Liver (tissue), 9 donors: ENCODE results near the gene PKHD1. TPM values are rescaled to one million over a fixed set of nuclear protein-coding genes. Genes with fewer than 3 reads are reported as not detected.

Experiments used
- DNase-seq: peaks from one replicate; pipeline ENCODE4 v3.0.0-alpha.2; 2017; ENCODE audit warnings: low spot score
- H3K27ac ChIP-seq, 2 donors: one replicate each; pipeline ENCODE4 v1.7.0; 2013; ENCODE audit warnings: inconsistent platforms in 2 of 2, low read length in 2 of 2, control low read depth in 1 of 2, low read depth in 1 of 2, mild to moderate bottlenecking in 1 of 2
- H3K27me3 ChIP-seq, 4 donors: one replicate each; pipeline versions ENCODE4 v1.6.1 to v1.7.0; 2013; ENCODE audit warnings: low read length in 3 of 4, inconsistent platforms in 1 of 4, mild to moderate bottlenecking in 1 of 4, moderate library complexity in 1 of 4; ENCODE audit not compliant: control insufficient read depth in 4 of 4, insufficient read depth in 4 of 4
- H3K36me3 ChIP-seq, 4 donors: one replicate each; pipeline versions ENCODE4 v1.6.1 to v1.7.0; 2013; ENCODE audit warnings: low read length in 3 of 4, mild to moderate bottlenecking in 3 of 4, low read depth in 1 of 4, moderate library complexity in 1 of 4; ENCODE audit not compliant: control insufficient read depth in 4 of 4, insufficient read depth in 3 of 4
- H3K4me1 ChIP-seq, 4 donors: one replicate each; pipeline versions ENCODE4 v1.6.1 to v1.7.0; 2013; ENCODE audit warnings: low read length in 3 of 4, mild to moderate bottlenecking in 3 of 4, moderate library complexity in 1 of 4; ENCODE audit not compliant: control insufficient read depth in 4 of 4, insufficient read depth in 4 of 4
- H3K4me3 ChIP-seq, 3 donors: one replicate each; pipeline versions ENCODE4 v1.6.1 to v1.7.0; 2013; ENCODE audit warnings: low read length in 3 of 3, control low read depth in 1 of 3, low read depth in 1 of 3, mild to moderate bottlenecking in 1 of 3
- H3K9ac ChIP-seq, 2 donors: one replicate each; pipeline ENCODE4 v1.7.0; 2013; ENCODE audit warnings: low read length in 2 of 2, mild to moderate bottlenecking in 2 of 2, moderate library complexity in 2 of 2, control low read depth in 1 of 2, low read depth in 1 of 2
- H3K9me3 ChIP-seq, 4 donors: one replicate each; pipeline versions ENCODE4 v1.6.1 to v1.7.0; 2013; ENCODE audit warnings: low read length in 3 of 4; ENCODE audit not compliant: control insufficient read depth in 4 of 4
- EGR1 ChIP-seq, 2 donors: IDR thresholded peaks; 2 replicates each; pipeline ENCODE4 v1.6.1; 2016 to 2018; ENCODE audit warnings: antibody characterized with exemption in 2 of 2, low read depth in 2 of 2
- FOXA1 ChIP-seq: IDR thresholded peaks from 2 replicates; pipeline ENCODE4 v1.6.1; 2016; ENCODE audit warnings: antibody characterized with exemption
- FOXA2 ChIP-seq: IDR thresholded peaks from 2 replicates; pipeline ENCODE4 v1.6.1; 2016; ENCODE audit warnings: antibody characterized with exemption
- GABPA ChIP-seq, 2 donors: IDR thresholded peaks in 1 of 2; conservative IDR thresholded peaks in 1 of 2; 2 replicates each; pipeline ENCODE4 v1.6.1; 2016; ENCODE audit warnings: antibody characterized with exemption in 2 of 2, mild to moderate bottlenecking in 1 of 2, moderate library complexity in 1 of 2
- HNF4A ChIP-seq, 2 donors: conservative IDR thresholded peaks; 2 replicates each; pipeline ENCODE4 v1.6.1; 2016; ENCODE audit warnings: antibody characterized with exemption in 2 of 2, mild to moderate bottlenecking in 2 of 2
- JUND ChIP-seq, 2 donors: IDR thresholded peaks; 2 replicates each; pipeline ENCODE4 v1.6.1; 2016; ENCODE audit warnings: antibody characterized with exemption in 2 of 2
- NR2F2 ChIP-seq: IDR thresholded peaks from 2 replicates; pipeline ENCODE4 v1.6.1; 2016; ENCODE audit warnings: antibody characterized with exemption
- RAD21 ChIP-seq, 2 donors: IDR thresholded peaks; 2 replicates each; pipeline ENCODE4 v1.6.1; 2016; ENCODE audit warnings: antibody characterized with exemption in 2 of 2, mild to moderate bottlenecking in 2 of 2
- RXRA ChIP-seq, 2 donors: IDR thresholded peaks; 2 replicates each; pipeline ENCODE4 v1.6.1; 2017 to 2018; ENCODE audit warnings: antibody characterized with exemption in 2 of 2, mild to moderate bottlenecking in 1 of 2
- SP1 ChIP-seq: IDR thresholded peaks from 2 replicates; pipeline ENCODE4 v1.6.1; 2018; ENCODE audit warnings: antibody characterized with exemption, mild to moderate bottlenecking
- TAF1 ChIP-seq: conservative IDR thresholded peaks from 2 replicates; pipeline ENCODE4 v1.6.1; 2016; ENCODE audit warnings: antibody characterized with exemption, mild to moderate bottlenecking
- YY1 ChIP-seq: IDR thresholded peaks from 2 replicates; pipeline ENCODE4 v1.6.1; 2016; ENCODE audit warnings: antibody characterized with exemption, mild to moderate bottlenecking
- WGBS: extraction: QIAGEN DNeasy Blood & Tissue Kit; methylation state at CpG from one replicate; pipeline ENCODE4 v1.1.7; 2013; 5-methylcytosine and 5-hydroxymethylcytosine counted together
- polyA plus RNA-seq, 2 donors: library from polyadenylated mRNA; stranded (reverse) in 1 of 2; unstranded in 1 of 2; fragments of 200-250 nt in 1 of 2; fragments of >200 nt in 1 of 2; fragmentation: Nextera tagmentation in 1 of 2; extraction: Ambion mirVana in 1 of 2; gene quantifications; one replicate each; pipeline versions ENCODE4 v1.2.1 to v1.2.3, GENCODE V29; 2013 to 2015
- total RNA-seq, 2 donors: library from RNA; depleted of rRNA; stranded (reverse); fragments of >200 nt; gene quantifications; one replicate each; pipeline ENCODE4 v1.2.3, GENCODE V29; 2014
- TF ChIP-seq, protein P1 (sequence below): IDR thresholded peaks from 2 replicates; pipeline ENCODE4 v1.6.1; 2016; ENCODE audit warnings: antibody characterized with exemption
- TF ChIP-seq, protein P2 (sequence below): IDR thresholded peaks from 2 replicates; pipeline ENCODE4 v1.6.1; 2016; ENCODE audit warnings: antibody characterized with exemption
- TF ChIP-seq, protein P3 (sequence below): IDR thresholded peaks from 2 replicates; pipeline ENCODE4 v1.6.1; 2016; ENCODE audit warnings: antibody characterized with exemption, mild to moderate bottlenecking
- TF ChIP-seq, protein P4 (sequence below): IDR thresholded peaks from 2 replicates; pipeline ENCODE4 v1.6.1; 2016; ENCODE audit warnings: antibody characterized with exemption
- TF ChIP-seq, protein P5 (sequence below): fragments of 150-350 bp; IDR thresholded peaks from 2 replicates; pipeline ENCODE4 v1.5.1; 2017; ENCODE audit warnings: improper control_type of control experiment, low read depth, low read length; ENCODE audit not compliant: missing input control
- donor health status: healthy.
- donor health status: healthy.
- donor health status: healthy.
- donor health status: healthy.
- donor health status: healthy.

PKHD1 gene
- total and polyA plus RNA-seq, 4 donors = 0.45 to 10.6 (median 3.2) TPM

DNA sequence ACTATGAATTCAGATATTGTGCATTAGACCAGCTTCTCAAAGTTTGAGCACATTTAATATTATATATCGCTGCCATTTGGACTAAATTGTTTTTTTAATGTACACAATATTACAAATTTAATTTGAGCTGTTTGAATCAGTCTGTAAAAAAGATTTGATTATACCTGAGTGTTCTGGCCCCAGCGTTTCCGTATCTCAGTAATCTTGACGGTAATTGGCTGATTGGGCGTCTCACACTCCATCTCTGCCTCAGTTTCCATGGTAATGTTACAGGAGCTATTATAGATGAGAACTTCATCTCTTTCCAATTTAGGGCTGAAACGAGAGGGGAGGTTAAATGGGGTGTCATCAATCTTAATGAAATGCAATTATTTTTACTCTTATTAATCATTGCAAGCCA, 77.3 kb downstream of the PKHD1 start (continued):
- TF ChIP-seq EGR1 (IDR thresholded peaks at IDR 0.05; ENCODE audit: low read depth in 2 of 2) (no peak), NR2F2 (no peak), FOXA2 (no peak), FOXA1 (no peak), GABPA (IDR thresholded peaks at IDR 0.05 in 1 of 2, conservative IDR thresholded peaks at IDR 0.05 in 1 of 2) (no peak)

DNA sequence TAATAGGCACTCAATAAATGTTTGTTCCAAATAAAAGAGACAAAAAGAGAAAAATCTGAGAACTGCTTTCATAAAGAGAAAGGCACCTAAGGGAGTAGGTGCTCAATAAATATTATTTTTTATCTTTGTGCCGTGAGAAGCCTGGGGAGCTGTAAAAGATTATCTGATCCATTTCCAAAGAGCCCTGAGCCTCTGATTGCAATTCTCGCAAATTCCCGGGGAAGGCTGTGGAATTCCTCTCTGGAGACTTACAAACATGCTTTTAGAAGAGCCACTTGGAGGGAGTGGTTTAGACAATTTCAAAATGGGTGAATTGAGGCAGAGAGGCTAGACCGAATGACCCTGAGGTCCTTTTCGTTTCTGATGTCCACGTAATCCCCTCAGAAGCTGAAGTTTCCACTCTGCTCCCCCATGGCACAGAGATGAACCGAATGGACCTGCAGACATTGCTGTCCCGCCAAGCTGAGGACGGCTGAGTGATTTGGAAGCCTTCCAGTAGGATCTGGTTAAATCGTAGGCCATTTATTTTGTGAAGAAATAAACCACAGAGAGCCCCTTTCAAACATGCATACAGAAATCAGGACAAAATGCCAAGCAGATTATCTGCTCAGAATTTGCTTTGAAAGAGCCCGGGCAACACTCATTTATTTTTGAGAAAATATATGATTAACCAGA, 77.8 kb downstream of the PKHD1 start:
- no peak for DNase-seq
- TF ChIP-seq EGR1 (IDR thresholded peaks at IDR 0.05; ENCODE audit: low read depth in 2 of 2) (no peak), YY1 (no peak), TAF1 (no peak), FOXA1 (no peak), RXRA (IDR thresholded peaks at IDR 0.05) (no peak), GABPA (IDR thresholded peaks at IDR 0.05 in 1 of 2, conservative IDR thresholded peaks at IDR 0.05 in 1 of 2) (no peak), NR2F2 (no peak), RAD21 (IDR thresholded peaks at IDR 0.05) (no peak), FOXA2 (no peak), SP1 (no peak), JUND (IDR thresholded peaks at IDR 0.05) (no peak), HNF4A (conservative IDR thresholded peaks at IDR 0.05) (no peak)
- TF ChIP-seq, protein P1, sequence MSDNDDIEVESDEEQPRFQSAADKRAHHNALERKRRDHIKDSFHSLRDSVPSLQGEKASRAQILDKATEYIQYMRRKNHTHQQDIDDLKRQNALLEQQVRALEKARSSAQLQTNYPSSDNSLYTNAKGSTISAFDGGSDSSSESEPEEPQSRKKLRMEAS = no peak
- TF ChIP-seq, protein P2, sequence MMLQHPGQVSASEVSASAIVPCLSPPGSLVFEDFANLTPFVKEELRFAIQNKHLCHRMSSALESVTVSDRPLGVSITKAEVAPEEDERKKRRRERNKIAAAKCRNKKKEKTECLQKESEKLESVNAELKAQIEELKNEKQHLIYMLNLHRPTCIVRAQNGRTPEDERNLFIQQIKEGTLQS = no peak
- TF ChIP-seq, protein P3, sequence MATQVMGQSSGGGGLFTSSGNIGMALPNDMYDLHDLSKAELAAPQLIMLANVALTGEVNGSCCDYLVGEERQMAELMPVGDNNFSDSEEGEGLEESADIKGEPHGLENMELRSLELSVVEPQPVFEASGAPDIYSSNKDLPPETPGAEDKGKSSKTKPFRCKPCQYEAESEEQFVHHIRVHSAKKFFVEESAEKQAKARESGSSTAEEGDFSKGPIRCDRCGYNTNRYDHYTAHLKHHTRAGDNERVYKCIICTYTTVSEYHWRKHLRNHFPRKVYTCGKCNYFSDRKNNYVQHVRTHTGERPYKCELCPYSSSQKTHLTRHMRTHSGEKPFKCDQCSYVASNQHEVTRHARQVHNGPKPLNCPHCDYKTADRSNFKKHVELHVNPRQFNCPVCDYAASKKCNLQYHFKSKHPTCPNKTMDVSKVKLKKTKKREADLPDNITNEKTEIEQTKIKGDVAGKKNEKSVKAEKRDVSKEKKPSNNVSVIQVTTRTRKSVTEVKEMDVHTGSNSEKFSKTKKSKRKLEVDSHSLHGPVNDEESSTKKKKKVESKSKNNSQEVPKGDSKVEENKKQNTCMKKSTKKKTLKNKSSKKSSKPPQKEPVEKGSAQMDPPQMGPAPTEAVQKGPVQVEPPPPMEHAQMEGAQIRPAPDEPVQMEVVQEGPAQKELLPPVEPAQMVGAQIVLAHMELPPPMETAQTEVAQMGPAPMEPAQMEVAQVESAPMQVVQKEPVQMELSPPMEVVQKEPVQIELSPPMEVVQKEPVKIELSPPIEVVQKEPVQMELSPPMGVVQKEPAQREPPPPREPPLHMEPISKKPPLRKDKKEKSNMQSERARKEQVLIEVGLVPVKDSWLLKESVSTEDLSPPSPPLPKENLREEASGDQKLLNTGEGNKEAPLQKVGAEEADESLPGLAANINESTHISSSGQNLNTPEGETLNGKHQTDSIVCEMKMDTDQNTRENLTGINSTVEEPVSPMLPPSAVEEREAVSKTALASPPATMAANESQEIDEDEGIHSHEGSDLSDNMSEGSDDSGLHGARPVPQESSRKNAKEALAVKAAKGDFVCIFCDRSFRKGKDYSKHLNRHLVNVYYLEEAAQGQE = no peak
- TF ChIP-seq, protein P4, sequence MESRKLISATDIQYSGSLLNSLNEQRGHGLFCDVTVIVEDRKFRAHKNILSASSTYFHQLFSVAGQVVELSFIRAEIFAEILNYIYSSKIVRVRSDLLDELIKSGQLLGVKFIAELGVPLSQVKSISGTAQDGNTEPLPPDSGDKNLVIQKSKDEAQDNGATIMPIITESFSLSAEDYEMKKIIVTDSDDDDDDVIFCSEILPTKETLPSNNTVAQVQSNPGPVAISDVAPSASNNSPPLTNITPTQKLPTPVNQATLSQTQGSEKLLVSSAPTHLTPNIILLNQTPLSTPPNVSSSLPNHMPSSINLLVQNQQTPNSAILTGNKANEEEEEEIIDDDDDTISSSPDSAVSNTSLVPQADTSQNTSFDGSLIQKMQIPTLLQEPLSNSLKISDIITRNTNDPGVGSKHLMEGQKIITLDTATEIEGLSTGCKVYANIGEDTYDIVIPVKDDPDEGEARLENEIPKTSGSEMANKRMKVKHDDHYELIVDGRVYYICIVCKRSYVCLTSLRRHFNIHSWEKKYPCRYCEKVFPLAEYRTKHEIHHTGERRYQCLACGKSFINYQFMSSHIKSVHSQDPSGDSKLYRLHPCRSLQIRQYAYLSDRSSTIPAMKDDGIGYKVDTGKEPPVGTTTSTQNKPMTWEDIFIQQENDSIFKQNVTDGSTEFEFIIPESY = no peak
- TF ChIP-seq, protein P5, sequence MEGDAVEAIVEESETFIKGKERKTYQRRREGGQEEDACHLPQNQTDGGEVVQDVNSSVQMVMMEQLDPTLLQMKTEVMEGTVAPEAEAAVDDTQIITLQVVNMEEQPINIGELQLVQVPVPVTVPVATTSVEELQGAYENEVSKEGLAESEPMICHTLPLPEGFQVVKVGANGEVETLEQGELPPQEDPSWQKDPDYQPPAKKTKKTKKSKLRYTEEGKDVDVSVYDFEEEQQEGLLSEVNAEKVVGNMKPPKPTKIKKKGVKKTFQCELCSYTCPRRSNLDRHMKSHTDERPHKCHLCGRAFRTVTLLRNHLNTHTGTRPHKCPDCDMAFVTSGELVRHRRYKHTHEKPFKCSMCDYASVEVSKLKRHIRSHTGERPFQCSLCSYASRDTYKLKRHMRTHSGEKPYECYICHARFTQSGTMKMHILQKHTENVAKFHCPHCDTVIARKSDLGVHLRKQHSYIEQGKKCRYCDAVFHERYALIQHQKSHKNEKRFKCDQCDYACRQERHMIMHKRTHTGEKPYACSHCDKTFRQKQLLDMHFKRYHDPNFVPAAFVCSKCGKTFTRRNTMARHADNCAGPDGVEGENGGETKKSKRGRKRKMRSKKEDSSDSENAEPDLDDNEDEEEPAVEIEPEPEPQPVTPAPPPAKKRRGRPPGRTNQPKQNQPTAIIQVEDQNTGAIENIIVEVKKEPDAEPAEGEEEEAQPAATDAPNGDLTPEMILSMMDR = no peak
- H3K27me3 ChIP-seq = no peaks in the 10 kb centered on the region
- WGBS = 79% methylated on average over 11 of the region's 11 CpGs
- no peaks in the 10 kb centered on the region for H3K4me1 ChIP-seq
- no peak overlapping the region for H3K4me3 ChIP-seq
- H3K9ac ChIP-seq = no peak overlapping the region
- no peaks in the 10 kb centered on the region for H3K9me3 ChIP-seq
- no peak overlapping the region for H3K27ac ChIP-seq
- no peaks in the 10 kb centered on the region for H3K36me3 ChIP-seq
